Stimulated activated CD8-positive, alpha-beta memory T cell treated with anti-CD3 and anti-CD28 coated beads, Interleukin-15, amount 100 ng/mL, for 1 hour (primary cell): ENCODE data around the gene NOL11.
"Not testable (repeated sequence)": the region's sequence is repeated elsewhere in the genome, so short reads cannot be mapped to it uniquely, and the experiment has no call there.

Experiments
- DNase-seq: peaks from one replicate; pipeline ENCODE4 v3.0.0-alpha.2; 2020; ENCODE audit warnings: low read depth

Gene NOL11

DNA sequence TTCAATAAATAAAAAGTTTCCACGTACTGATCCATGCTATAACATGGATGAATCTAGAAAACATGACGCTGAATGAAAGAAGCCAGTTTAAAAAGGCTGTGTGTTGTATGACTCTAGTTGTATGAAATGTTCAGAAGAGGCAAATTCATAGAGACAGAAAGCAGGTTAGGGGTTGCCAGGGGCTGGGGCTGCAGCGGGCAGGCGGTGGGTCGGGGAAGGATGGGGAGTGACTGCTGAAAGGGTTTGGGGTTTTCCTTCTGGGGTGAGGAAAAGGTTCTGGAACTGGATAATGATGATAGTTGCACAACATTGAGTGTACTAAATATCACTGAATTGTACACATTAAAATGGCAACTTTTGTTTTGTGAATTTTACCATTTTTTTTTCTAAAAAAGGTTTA is 36.3 kb downstream of the NOL11 start:
- no peak for DNase-seq

DNA sequence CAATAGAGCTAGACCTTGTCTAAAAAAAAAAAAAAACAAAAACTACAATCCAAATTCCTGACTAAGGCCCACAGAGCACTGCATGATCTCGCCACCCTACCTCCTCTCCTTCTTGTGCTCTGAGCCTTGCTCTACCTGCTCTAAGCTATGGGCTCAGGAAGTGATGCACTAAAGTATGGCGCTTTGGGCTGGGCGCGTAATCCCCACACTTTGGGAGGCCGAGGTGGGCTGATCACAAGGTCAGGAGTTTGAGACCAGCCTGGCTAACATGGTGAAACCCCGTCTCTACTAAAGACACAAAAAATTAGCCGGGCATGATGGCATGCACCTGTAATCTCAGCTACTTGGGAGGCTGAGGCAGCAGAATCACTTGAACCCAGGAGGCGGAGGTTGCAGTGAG is 37.0 kb downstream of the NOL11 start:
- DNase-seq = not testable (repeated sequence)

- not testable (repeated sequence) for DNase-seq
These were observed 39.0 kb downstream of the NOL11 start for GRCh38 chr17:67756766-67757165.

GRCh38 chr17:67759355-67760171 is 41.8 kb downstream of the NOL11 start:
- DNase-seq = no peak

DNA sequence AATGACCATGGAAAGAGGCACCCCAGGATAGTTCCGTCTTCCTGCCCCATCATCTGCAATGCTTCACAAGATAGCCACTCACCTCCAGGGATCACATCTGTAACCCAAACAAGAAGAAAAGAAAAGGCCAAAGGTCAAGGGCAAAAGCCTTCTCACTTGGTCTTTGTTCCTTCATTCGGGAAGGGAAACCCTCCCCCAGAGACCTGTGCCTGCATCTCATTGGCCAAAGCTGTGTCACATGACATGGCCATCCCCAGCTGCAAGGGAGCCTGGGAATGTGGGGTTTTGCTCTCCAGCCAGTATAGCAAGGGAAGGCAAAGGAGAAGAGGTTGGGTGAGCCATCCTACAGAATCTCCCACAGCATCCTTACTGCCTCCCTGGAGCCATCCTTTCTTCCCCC is 47.9 kb downstream of the NOL11 start:
- no peak for DNase-seq

DNA sequence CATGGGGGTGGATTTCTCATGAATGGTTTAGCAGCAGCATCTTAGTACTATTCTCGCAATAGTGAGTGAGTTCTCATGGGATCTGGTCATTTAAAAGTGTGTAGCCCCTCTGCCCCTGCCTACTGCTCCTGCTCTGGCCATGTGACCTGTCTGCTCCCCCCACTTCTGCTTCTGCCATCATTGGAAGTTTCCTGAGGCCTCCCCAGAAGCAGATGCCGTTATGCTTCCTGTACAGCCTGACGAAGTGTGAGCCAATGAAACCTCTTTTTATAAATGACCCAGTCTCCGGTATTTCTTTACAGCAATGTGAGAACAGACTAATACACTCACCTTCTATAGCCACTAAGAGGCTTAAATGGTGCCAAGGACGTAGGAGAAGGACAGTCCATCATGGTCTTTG is 51.5 kb downstream of the NOL11 start:
- DNase-seq = no peak

- no peak for DNase-seq
These were observed 52.8 kb downstream of the NOL11 start for GRCh38 chr17:67770539-67770938.

GRCh38 chr17:67772679-67773078 is 54.9 kb downstream of the NOL11 start:
- no peak for DNase-seq

- no peak for DNase-seq
These were observed 55.5 kb downstream of the NOL11 start for GRCh38 chr17:67773246-67773645.

GRCh38 chr17:67779098-67779672 is 61.4 kb downstream of the NOL11 start:
- DNase-seq = no peak

DNA sequence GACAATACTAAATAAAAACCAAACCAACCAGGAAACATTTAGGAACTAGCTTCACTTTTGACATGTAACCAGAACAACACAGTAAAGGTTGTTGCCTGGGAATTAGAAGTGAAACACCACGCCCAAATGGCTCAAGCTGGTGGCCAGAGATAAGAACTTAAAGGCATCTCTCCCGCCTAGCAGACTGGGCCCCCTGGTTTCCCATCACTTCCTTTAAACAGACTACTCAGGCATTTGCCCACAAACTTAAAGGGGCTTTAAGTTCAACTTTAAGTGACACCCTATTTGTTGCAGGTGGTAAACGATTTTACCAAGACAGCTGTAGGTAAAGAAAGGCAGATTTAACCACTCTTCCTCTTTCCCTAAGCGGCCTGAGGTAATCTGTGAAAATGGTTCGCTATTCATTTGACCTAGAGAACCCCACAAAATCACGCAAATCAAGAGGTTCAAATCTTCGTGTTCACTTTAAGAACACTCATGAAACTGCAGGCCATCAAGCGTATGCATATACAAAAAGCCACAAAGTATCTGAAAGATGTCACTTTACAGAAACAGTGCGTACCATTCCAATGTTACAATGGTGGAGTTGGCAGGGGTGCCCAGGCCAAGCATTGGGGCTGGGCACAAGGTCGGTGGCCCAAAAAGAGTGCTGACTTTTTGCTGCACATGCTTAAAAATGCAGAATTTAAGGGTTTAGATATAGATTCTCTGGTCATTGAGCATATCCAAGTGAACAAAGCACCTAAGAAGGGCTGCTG is 66.8 kb downstream of the NOL11 start:
- DNase-seq = no peak

DNA sequence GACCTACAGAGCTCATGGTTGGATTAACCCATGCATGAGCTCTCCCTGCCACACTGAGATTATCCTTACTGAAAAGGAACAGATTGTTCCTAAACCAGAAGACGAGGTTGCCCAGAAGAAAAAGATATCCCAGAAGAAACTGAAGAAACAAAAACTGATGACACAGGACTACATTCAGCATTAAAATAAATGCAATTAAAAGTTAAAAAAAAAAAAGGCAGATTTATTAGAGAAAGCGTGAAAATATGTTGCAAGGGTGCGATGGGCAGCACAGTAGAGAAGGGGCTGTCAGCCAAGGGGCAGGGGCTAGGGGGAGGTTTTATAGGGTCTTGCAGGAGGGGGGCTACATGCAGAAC is 67.4 kb downstream of the NOL11 start:
- no peak for DNase-seq

- DNase-seq = no peak
These were observed 67.8 kb downstream of the NOL11 start for GRCh38 chr17:67785504-67785903.
